ENCODE data around the gene LCP2.

LCP2 gene

GRCh38 chr5:170256571-170256970 lies 41.0 kb downstream of the LCP2 start:
- Histone ChIP-seq H3K36me3 (no peaks in the 10 kb centered on the region), H3K27me3 (ENCODE audit: insufficient read depth, low read depth, severe bottlenecking) (peaks cover 86% of the 10 kb centered on the region)

GRCh38 chr5:170254056-170254455 lies 43.5 kb downstream of the LCP2 start:
- H3K36me3 ChIP-seq: no peaks in the 10 kb centered on the region

More at GRCh38 chr5:170256571-170256970, 41.0 kb downstream of the LCP2 start:
- H3K27ac ChIP-seq: no peak overlapping the region
- H3K9me3 ChIP-seq (ENCODE audit: severe bottlenecking): no peaks in the 10 kb centered on the region
- TF ChIP-seq CTCF (IDR thresholded peaks at IDR 0.05; ENCODE audit: low read depth, low read length): no peak
- H3K4me3 ChIP-seq (ENCODE audit: low read depth, low read length): no peak overlapping the region
- DNase-seq: no peak

GRCh38 chr5:170252720-170253350 lies 44.7 kb downstream of the LCP2 start:
- H3K4me3 ChIP-seq (ENCODE audit: low read depth, low read length): no peak overlapping the region

More at GRCh38 chr5:170254056-170254455, 43.5 kb downstream of the LCP2 start:
- no peak for TF ChIP-seq CTCF (IDR thresholded peaks at IDR 0.05; ENCODE audit: low read depth, low read length)
- H3K9me3 ChIP-seq (ENCODE audit: severe bottlenecking): no peaks in the 10 kb centered on the region
- no peak for DNase-seq
- H3K4me3 ChIP-seq (ENCODE audit: low read depth, low read length): no peak overlapping the region
- peaks cover 86% of the 10 kb centered on the region for H3K27me3 ChIP-seq (ENCODE audit: insufficient read depth, low read depth, severe bottlenecking)
- H3K27ac ChIP-seq: no peak overlapping the region

GRCh38 chr5:170252109-170252508 lies 45.5 kb downstream of the LCP2 start:
- no peaks in the 10 kb centered on the region for H3K9me3 ChIP-seq (ENCODE audit: severe bottlenecking)
- peaks cover 84% of the 10 kb centered on the region for H3K27me3 ChIP-seq (ENCODE audit: insufficient read depth, low read depth, severe bottlenecking)
- no peak overlapping the region for H3K27ac ChIP-seq
- TF ChIP-seq CTCF (IDR thresholded peaks at IDR 0.05; ENCODE audit: low read depth, low read length): no peak
- DNase-seq: no peak
- no peaks in the 10 kb centered on the region for H3K36me3 ChIP-seq
- H3K4me3 ChIP-seq (ENCODE audit: low read depth, low read length): no peak overlapping the region

More at GRCh38 chr5:170252720-170253350, 44.7 kb downstream of the LCP2 start:
- Histone ChIP-seq H3K36me3 (no peaks in the 10 kb centered on the region), H3K9me3 (ENCODE audit: severe bottlenecking) (no peaks in the 10 kb centered on the region), H3K27me3 (ENCODE audit: insufficient read depth, low read depth, severe bottlenecking) (peaks cover 86% of the 10 kb centered on the region), H3K27ac (no peak overlapping the region)
- no peak for TF ChIP-seq CTCF (IDR thresholded peaks at IDR 0.05; ENCODE audit: low read depth, low read length)
- no peak for DNase-seq

- H3K9me3 ChIP-seq (ENCODE audit: severe bottlenecking): no peaks in the 10 kb centered on the region
- H3K36me3 ChIP-seq: no peaks in the 10 kb centered on the region
- TF ChIP-seq CTCF (IDR thresholded peaks at IDR 0.05; ENCODE audit: low read depth, low read length): no peak
- peaks cover 81% of the 10 kb centered on the region for H3K27me3 ChIP-seq (ENCODE audit: insufficient read depth, low read depth, severe bottlenecking)
- no peak overlapping the region for H3K4me3 ChIP-seq (ENCODE audit: low read depth, low read length)
- no peak for DNase-seq
- no peak overlapping the region for H3K27ac ChIP-seq
These were observed 46.1 kb downstream of the LCP2 start for GRCh38 chr5:170251462-170251861.

GRCh38 chr5:170250810-170251317 lies 46.7 kb downstream of the LCP2 start:
- no peaks in the 10 kb centered on the region for H3K36me3 ChIP-seq
- H3K4me3 ChIP-seq (ENCODE audit: low read depth, low read length): no peak overlapping the region
- no peak for DNase-seq
- peaks cover 83% of the 10 kb centered on the region for H3K27me3 ChIP-seq (ENCODE audit: insufficient read depth, low read depth, severe bottlenecking)
- no peak for TF ChIP-seq CTCF (IDR thresholded peaks at IDR 0.05; ENCODE audit: low read depth, low read length)
- no peaks in the 10 kb centered on the region for H3K9me3 ChIP-seq (ENCODE audit: severe bottlenecking)
- H3K27ac ChIP-seq: no peak overlapping the region
